IMR-90 (cell line): Measurements from ENCODE around the gene OR7A17. TPM values are rescaled to one million over a fixed set of nuclear protein-coding genes. Genes with fewer than 3 reads are reported as not detected.

Experiments
- ATAC-seq: fragments of 200-7000 bp; cut with Tn5 transposase; 2 replicates; pipeline ENCODE4 v1.9.1; 2020; ENCODE audit warnings: low read depth, mild to moderate bottlenecking, moderate library complexity
- BruUV-seq: library from RNA; stranded (reverse); fragments of 400-500 nt; replicated peaks from 2 replicates; lab custom pipeline; 2021; lab: Mats Ljungman, UMichigan
- CTCF ChIA-PET: fragments of 300-600 bp; formaldehyde crosslinking; extraction: SDS; loops from one replicate; lab custom pipeline; 2021; ENCODE audit warnings: antibody characterized with exemption; lab: Yijun Ruan, JAX
- POLR2A ChIA-PET: fragments of 300-600 bp; sonication (Branson Sonifier 250); formaldehyde crosslinking; loops from one replicate; lab custom pipeline; 2022; ENCODE audit warnings: antibody characterized with exemption; ENCODE audit not compliant: unreplicated experiment; lab: Charles Lee
- DNase-seq: peaks from one replicate; pipeline ENCODE4 v3.0.0; 2013
- H2AFZ ChIP-seq: replicated peaks from 2 replicates; pipeline ENCODE3; 2013; ENCODE audit warnings: low read length, mild to moderate bottlenecking; ENCODE audit not compliant: poor library complexity
- H2AK5ac ChIP-seq: 2 replicates; pipeline ENCODE4 v1.6.1; 2013; ENCODE audit warnings: low read depth, low read length, inconsistent platforms
- H2AK9ac ChIP-seq: replicated peaks from 2 replicates; pipeline ENCODE3; 2013; ENCODE audit warnings: mild to moderate bottlenecking, low read depth, low read length, moderate library complexity; ENCODE audit not compliant: poor library complexity
- H2BK120ac ChIP-seq: 2 replicates; pipeline ENCODE4 v1.6.1; 2013; ENCODE audit warnings: low read depth, low read length, inconsistent platforms
- H2BK15ac ChIP-seq: 3 replicates; pipeline ENCODE4 v1.6.1; 2013; ENCODE audit warnings: low read depth, low read length, inconsistent platforms
- H2BK20ac ChIP-seq: 2 replicates; pipeline ENCODE4 v1.6.1; 2013; ENCODE audit warnings: low read depth, mild to moderate bottlenecking, inconsistent platforms, low read length, moderate library complexity
- H2BK5ac ChIP-seq: 2 replicates; pipeline ENCODE4 v1.6.1; 2013; ENCODE audit warnings: mild to moderate bottlenecking, low read depth, low read length, inconsistent platforms; ENCODE audit not compliant: poor library complexity, severe bottlenecking
- H3K14ac ChIP-seq: replicated peaks from 2 replicates; pipeline ENCODE4 v1.6.1; 2013; ENCODE audit warnings: low read depth, low read length, inconsistent platforms
- H3K18ac ChIP-seq: 2 replicates; pipeline ENCODE4 v1.6.1; 2013; ENCODE audit warnings: low read depth, low read length, control low read depth
- H3K23ac ChIP-seq: 2 replicates; pipeline ENCODE4 v1.6.1; 2013; ENCODE audit warnings: low read depth, low read length, inconsistent platforms
- H3K27ac ChIP-seq: 2 replicates; pipeline ENCODE4 v1.5.1; 2013; ENCODE audit warnings: mild to moderate bottlenecking, control low read depth, low read length; ENCODE audit not compliant: insufficient read depth
- H3K27me3 ChIP-seq: 2 replicates; pipeline ENCODE4 v1.6.1; 2013; ENCODE audit warnings: low read length; ENCODE audit not compliant: control insufficient read depth, insufficient read depth
- H3K36me3 ChIP-seq: 2 replicates; pipeline ENCODE4 v1.6.1; 2013; ENCODE audit warnings: low read length, mixed read lengths; ENCODE audit not compliant: control insufficient read depth, insufficient read depth
- H3K4ac ChIP-seq: 2 replicates; pipeline ENCODE4 v1.6.1; 2013; ENCODE audit warnings: low read depth, low read length, inconsistent platforms
- H3K4me1 ChIP-seq: 2 replicates; pipeline ENCODE4 v1.6.1; 2013; ENCODE audit warnings: low read length, mixed read lengths; ENCODE audit not compliant: control insufficient read depth, insufficient read depth
- H3K4me2 ChIP-seq: 2 replicates; pipeline ENCODE4 v1.6.1; 2013; ENCODE audit warnings: low read depth, mild to moderate bottlenecking, control low read depth, low read length, moderate library complexity
- H3K4me3 ChIP-seq: 2 replicates; pipeline ENCODE4 v1.5.1; 2013; ENCODE audit warnings: low read depth, mild to moderate bottlenecking, control low read depth, low read length, moderate library complexity; ENCODE audit not compliant: insufficient read depth
- H3K56ac ChIP-seq: 2 replicates; pipeline ENCODE4 v1.6.1; 2013; ENCODE audit warnings: low read length, inconsistent platforms; ENCODE audit not compliant: insufficient read depth; ENCODE audit errors: extremely low read depth
- H3K79me1 ChIP-seq, 2 experiments: 2 replicates each; pipeline ENCODE4 v1.6.1; 2013; ENCODE audit warnings: low read length in 2 of 2, inconsistent platforms in 1 of 2, low read depth in 1 of 2
- H3K9ac ChIP-seq: 2 replicates; pipeline ENCODE4 v1.6.1; 2013; ENCODE audit warnings: low read depth, low read length, control low read depth
- H3K9me1 ChIP-seq: 2 replicates; pipeline ENCODE4 v1.6.1; 2013; ENCODE audit warnings: low read length, inconsistent platforms; ENCODE audit not compliant: insufficient read depth
- H3K9me3 ChIP-seq: 2 replicates; pipeline ENCODE4 v1.6.1; 2013; ENCODE audit warnings: low read length; ENCODE audit not compliant: control insufficient read depth, insufficient read depth
- H4K20me1 ChIP-seq: 2 replicates; pipeline ENCODE4 v1.6.1; 2013; ENCODE audit warnings: low read length, inconsistent platforms; ENCODE audit not compliant: insufficient read depth
- H4K5ac ChIP-seq: 2 replicates; pipeline ENCODE4 v1.6.1; 2013; ENCODE audit warnings: mild to moderate bottlenecking, low read depth, low read length, control low read depth
- H4K8ac ChIP-seq, 2 experiments: 2 replicates each; pipeline ENCODE4 v1.6.1; 2013; ENCODE audit warnings: low read depth in 2 of 2, low read length in 2 of 2, control low read depth in 1 of 2, inconsistent platforms in 1 of 2
- H4K91ac ChIP-seq: 2 replicates; pipeline ENCODE4 v1.6.1; 2013; ENCODE audit warnings: low read depth, low read length, inconsistent platforms; ENCODE audit not compliant: insufficient read depth
- MAFK ChIP-seq: IDR thresholded peaks from 2 replicates; pipeline ENCODE4 v1.6.1; 2012; ENCODE audit warnings: low read depth, low read length, improper control_type of control experiment
- WGBS, 2 experiments: methylation state at CpG; one replicate each; pipeline versions ENCODE4 v1.1.5 to v1.1.7; 2013; ENCODE audit warnings: missing lambda C conversion rate in 2 of 2; ENCODE audit not compliant: insufficient read length in 1 of 2; ENCODE audit errors: extremely low coverage in 2 of 2; 5-methylcytosine and 5-hydroxymethylcytosine counted together
- dilution Hi-C: fragments of 300-500 bp; cut with HindIII; formaldehyde crosslinking; loops from one replicate; pipeline ENCODE4 v1.14.3; 2018; ENCODE audit warnings: low sequenced_read_pairs; ENCODE audit not compliant: unreplicated experiment
- in situ Hi-C: fragments of 300-500 bp; cut with MboI; formaldehyde crosslinking; loops from 3 replicates; pipeline ENCODE4 v1.14.3; 2019; ENCODE audit warnings: low sequenced_read_pairs, inconsistent platforms, mixed read lengths
- intact Hi-C: fragments of 100-400 bp; cut with micrococcal nuclease; formaldehyde crosslinking; loops from 2 replicates; pipeline ENCODE4 v1.10.0; 2022
- polyA plus RNA-seq, 3 experiments: library from polyadenylated mRNA; depleted of rRNA; stranded (reverse); fragments of >200 nt; gene quantifications; 2 replicates each; pipeline ENCODE4 v1.2.3, GENCODE V29; 2012; ENCODE audit warnings: low replicate concordance in 1 of 3
- total RNA-seq: library from RNA; depleted of rRNA; stranded (reverse); fragments of >200 nt; gene quantifications from 2 replicates; pipeline ENCODE4 v1.2.3, GENCODE V29; 2012
- TF ChIP-seq, protein P1 (sequence below): fragments of 150-350 bp; IDR thresholded peaks from 2 replicates; pipeline ENCODE4 v1.6.1; 2016; ENCODE audit warnings: low read depth, mild to moderate bottlenecking, low read length, moderate library complexity, borderline replicate concordance

Gene OR7A17
- total and polyA plus RNA-seq, 2 of the 4 experiments (the other 2 are of a cell fraction), result not detected

DNA sequence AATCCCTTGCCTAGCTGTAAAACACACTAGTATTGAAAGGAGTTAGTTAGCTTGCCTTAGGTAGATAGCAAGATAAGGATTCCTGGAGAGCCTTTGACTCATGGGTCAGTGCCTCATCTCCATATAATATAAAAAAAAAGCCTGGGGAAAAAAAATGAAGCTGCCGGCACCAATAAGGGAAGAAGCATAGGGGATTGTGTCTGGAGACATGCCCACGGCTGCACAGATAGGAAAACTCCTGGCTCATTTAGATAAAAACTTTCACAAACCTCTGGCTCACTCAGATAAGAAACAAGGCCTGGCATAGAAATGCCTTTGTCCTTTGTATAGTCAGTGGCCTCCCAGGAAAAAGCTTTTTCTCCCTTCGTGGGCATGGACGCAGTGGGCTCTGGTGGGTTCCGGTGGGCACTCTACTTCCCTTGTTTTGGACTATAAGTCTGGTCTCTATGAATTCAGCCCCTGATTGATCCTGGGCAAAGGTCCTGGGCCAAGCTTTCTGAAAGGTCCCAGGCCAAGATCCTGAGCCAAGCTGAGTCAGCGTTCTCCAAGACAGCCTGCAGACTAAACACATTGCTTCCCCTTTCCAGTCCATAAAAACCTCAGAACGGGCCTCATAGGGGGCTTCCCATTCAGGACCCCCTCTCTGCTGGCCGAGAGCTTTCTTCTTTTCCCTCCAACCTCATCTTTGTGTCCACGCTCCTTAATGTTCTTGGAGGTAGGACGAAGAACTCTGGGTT lies 4.9 kb upstream of the OR7A17 start:
- H2BK120ac ChIP-seq, result no peak overlapping the region
- no peaks in the 10 kb centered on the region for H3K4me1 ChIP-seq
- in situ Hi-C loops, result loop anchor here (25.0 kb wide), 1 partner anchor 304 kb away; the partner anchor contains the start of gene CLEC17A
- H3K23ac ChIP-seq, result no peak overlapping the region
- no peak overlapping the region for H4K5ac ChIP-seq
- ChIA-PET POLR2A (no interaction called here), CTCF (no interaction called here)
- no peak overlapping the region for H2BK5ac ChIP-seq
- no TSS peak for BruUV-seq
- no peak for DNase-seq
- no peak overlapping the region for H3K18ac ChIP-seq
- H3K79me1 ChIP-seq, result no peaks in the 10 kb centered on the region
- no peak overlapping the region for H3K4ac ChIP-seq
- H3K56ac ChIP-seq, result no peak overlapping the region
- dilution Hi-C loops, result no loop called here
- H2BK15ac ChIP-seq, result no peak overlapping the region
- H3K9ac ChIP-seq, result no peak overlapping the region
- no peak overlapping the region for H2BK20ac ChIP-seq
- H3K27me3 ChIP-seq, result no peaks in the 10 kb centered on the region
- H2AFZ ChIP-seq, result no peak overlapping the region
- H4K91ac ChIP-seq, result no peak overlapping the region
- no peak overlapping the region for H2AK5ac ChIP-seq
- WGBS, 2 experiments, result no CpG with 5 or more reads among the region's 10 CpGs
- no peaks in the 10 kb centered on the region for H3K9me1 ChIP-seq
- no peaks in the 10 kb centered on the region for H4K20me1 ChIP-seq
- H2AK9ac ChIP-seq, result no peak overlapping the region
- no peak overlapping the region for H3K27ac ChIP-seq
- H4K8ac ChIP-seq, result no peak overlapping the region
- no peaks in the 10 kb centered on the region for H3K36me3 ChIP-seq
- no peak overlapping the region for H3K14ac ChIP-seq
- intact Hi-C loops, result no loop called here
- H3K4me3 ChIP-seq, result no peak overlapping the region
- no peak overlapping the region for H3K4me2 ChIP-seq
- ATAC-seq, result no peak
- H3K9me3 ChIP-seq, result no peaks in the 10 kb centered on the region
- TF ChIP-seq MAFK, result peak; percentile 60
- TF ChIP-seq, protein P1, sequence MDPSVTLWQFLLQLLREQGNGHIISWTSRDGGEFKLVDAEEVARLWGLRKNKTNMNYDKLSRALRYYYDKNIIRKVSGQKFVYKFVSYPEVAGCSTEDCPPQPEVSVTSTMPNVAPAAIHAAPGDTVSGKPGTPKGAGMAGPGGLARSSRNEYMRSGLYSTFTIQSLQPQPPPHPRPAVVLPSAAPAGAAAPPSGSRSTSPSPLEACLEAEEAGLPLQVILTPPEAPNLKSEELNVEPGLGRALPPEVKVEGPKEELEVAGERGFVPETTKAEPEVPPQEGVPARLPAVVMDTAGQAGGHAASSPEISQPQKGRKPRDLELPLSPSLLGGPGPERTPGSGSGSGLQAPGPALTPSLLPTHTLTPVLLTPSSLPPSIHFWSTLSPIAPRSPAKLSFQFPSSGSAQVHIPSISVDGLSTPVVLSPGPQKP, result no peak
